ENCODE measurements around the gene CHRM5.

GRCh38 chr15:33960549-33960935 is 7.8 kb upstream of the CHRM5 start:
- no peak for TF ChIP-seq CTCF (IDR thresholded peaks at IDR 0.05)
- TF ChIP-seq POLR2A (IDR thresholded peaks at IDR 0.05), result no peak
- no peak for TF ChIP-seq EP300 (IDR thresholded peaks at IDR 0.05)

All from tibial nerve (tissue), 4 donors.